GM19438 (cell line): ENCODE results near the gene ARGLU1.
A peak's percentile ranks its signal among the peaks of the same experiment; 100 is the strongest.
"Not testable (repeated sequence)": the region's sequence is repeated elsewhere in the genome, so short reads cannot be mapped to it uniquely, and the experiment has no call there.

Source experiments
- ATAC-seq: cut with Tn5 transposase; IDR thresholded peaks from one replicate; pipeline ENCODE4 v1.9.1; 2021; ENCODE audit warnings: low read depth; ENCODE audit not compliant: unreplicated experiment

The ARGLU1 gene, protein sequence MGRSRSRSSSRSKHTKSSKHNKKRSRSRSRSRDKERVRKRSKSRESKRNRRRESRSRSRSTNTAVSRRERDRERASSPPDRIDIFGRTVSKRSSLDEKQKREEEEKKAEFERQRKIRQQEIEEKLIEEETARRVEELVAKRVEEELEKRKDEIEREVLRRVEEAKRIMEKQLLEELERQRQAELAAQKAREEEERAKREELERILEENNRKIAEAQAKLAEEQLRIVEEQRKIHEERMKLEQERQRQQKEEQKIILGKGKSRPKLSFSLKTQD

DNA sequence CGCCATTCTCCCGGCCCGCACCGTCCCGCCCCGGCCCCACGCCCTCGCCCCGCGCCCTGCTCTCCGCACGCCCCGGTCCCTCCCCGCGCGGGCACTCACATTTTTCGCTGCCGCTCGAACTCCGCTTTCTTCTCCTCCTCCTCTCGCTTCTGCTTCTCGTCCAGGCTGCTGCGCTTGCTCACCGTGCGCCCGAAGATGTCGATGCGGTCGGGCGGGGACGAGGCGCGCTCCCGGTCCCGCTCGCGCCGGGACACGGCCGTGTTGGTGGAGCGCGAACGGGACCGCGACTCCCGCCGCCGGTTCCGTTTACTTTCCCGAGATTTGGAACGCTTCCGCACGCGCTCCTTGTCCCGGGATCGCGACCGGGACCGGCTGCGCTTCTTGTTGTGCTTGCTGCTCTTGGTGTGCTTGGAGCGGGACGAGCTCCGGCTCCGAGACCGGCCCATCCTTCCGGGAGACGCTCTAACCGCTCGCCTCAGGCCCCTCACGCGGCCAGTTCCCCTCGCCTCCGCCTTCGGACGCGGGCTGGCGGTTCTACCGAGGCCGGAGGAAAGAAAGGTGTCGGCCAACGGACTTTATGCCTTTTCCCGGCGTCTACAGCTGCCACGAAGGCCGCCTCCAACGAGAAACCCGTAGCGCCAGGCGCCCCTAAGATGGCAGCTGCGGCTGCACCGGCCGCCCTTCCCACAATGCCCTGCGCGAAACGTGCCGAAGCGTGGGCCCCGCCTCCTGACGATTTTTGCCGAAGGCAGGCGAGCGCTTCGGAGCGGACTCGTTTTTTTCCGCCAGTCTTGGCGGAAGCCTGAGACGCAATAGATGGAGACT, at the start of gene ARGLU1:
ARGLU1 (minus strand) TSS at position 664 of the 825 bp plus-strand sequence; CDS start at position 446, 218 bp downstream.
- ATAC-seq, result peak; percentile 65

DNA sequence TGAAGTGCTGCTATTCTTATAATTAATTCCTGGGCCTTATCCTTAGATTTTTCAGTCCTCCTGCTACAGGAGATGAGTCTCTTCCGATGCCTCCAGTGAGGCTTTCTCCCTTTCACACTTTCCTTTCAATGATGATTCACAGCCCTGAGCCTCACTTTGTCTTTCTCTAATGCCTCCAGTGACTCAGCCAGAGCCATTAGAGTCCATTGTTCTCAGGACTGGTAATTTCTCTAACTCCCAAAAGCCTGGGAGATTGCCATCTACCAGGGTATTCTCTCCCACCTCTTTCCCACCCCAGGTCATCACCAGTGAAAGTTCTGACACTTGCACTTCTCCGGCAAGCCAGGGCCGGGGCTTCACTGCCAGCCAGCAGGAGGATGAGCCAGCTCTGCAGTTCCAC, 49.6 kb upstream of the ARGLU1 start:
- ATAC-seq, result no peak

DNA sequence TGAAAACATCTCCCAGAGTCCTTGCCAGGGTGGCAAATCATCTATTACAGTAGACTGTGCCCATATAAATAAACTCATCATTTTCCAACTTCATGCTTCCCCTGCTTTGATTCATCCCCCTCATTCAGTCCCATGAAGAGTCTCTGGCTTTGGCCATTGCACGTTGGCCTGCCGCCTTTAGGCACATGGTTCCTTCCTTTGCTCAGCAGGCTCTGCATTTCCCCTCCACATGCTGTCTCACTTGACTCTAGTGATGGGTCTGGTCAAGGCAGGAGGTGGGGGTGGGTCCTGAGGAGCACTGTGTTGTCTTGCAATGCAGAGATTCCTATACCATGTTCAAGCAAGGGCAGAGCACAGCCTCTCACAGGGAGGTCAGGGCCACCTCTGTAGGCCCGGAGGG, 48.8 kb upstream of the ARGLU1 start:
- ATAC-seq, result no peak

DNA sequence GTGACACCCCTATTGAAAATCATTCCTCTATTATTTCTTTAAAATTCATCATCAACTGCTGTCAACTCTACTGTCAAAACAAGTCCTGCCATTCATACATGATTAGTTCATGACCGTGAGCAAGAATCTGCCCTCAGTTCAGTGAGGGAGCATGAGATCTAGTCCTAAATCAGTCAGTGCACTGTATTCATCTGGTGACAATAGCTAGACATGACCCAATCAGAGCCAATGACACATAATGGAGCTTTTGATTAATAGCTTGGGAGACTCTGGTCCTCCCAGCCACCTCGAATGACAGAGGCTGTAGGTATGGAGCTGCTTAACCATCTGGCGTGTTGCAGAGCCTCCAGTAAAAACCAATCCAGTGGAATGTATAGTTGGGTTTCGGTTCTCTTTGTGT, 46.9 kb upstream of the ARGLU1 start:
- ATAC-seq, result no peak

DNA sequence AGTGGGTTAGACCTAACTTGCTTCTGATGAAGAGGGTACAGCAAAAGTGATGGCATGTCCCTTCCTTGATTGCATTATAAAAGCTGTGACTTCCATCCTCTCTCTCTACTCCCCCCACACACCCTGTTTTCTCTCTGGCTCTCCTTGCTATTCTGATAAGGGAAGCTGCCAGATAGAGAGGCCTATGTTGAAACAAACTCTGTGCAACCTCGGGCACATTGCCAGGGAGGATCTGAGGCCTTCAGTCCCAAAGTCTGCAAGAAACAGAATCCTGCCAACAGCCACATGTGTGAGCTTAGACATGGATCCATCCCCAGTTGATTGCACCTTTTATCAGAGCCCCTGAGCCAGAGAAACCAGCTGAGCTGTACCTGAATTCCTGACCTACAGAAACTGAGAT, 44.8 kb upstream of the ARGLU1 start:
- no peak for ATAC-seq

DNA sequence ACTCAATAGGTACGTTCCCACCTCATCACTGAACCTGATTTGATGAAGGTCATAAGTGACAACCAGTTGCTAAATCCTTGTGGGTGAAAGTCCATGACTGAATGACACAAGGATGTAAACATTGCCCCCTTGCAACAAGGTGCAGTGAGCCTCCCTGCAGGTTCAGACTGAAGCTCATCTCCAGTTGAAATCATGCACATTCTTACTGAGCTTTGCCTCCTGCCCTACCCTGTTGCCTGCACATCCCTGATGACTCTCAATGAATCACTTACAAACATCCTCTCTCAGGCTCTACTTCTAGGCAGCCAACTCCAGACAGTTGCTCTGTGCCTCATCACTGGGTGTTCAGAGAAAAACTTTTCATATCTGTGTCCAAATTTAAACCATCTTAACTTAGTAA, 42.5 kb upstream of the ARGLU1 start:
- ATAC-seq, result no peak

DNA sequence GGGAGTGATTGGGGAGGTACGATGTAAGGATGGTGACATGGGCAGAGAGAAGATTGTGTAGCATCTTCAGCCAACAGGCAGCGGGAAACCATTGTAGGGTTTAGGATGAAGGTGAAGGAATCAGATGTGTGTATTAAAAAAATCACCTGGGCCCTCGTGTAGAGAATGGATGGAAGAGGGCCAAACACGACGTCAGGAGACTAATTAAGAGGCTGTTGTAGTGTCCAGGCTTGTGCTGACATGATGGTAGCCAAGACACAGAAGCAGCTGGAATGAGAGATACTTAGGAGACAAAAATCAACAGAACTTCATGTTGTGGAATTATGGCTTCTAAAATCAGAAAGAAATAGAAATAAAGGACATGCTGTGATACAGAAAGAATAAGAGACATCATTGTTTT, 41.2 kb upstream of the ARGLU1 start:
- no peak for ATAC-seq

DNA sequence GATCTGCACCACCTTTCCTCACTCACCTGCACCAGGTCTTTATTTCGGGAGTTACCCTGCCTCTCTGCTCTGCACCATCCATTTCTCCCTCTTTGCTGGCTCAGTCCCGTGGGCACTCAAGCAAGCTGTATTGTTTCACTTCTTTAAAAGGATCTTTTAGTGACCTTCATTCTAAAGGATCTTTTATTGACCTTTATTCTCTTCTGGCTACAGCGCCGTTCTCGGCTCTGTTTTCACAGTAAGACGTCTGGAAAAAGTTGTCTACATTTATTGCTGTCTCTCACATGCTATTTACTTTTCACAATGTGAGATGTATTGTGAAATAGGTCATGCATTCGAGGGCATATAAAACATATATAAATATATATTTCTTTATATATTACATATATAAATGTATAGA, 35.6 kb upstream of the ARGLU1 start:
- no peak for ATAC-seq

DNA sequence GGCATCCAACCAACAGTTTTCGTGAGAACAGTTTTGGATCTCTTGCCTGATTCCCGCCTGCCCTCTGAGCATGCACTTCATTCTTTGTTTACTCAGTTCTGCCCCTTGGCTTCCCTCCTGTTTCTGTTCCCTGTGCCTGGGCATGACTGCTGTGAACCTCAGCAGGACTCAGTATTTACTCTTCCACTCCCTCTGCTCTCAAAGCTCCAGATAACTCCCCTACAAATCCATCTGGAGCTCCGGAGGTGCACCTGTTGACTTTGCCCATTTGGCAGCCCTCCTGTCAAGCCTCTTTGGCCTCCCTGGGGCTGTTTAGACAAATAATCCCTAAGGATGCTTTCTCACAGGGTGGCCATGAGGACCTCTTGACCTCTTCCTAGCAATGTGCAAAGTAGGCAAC, 34.2 kb upstream of the ARGLU1 start:
- no peak for ATAC-seq

DNA sequence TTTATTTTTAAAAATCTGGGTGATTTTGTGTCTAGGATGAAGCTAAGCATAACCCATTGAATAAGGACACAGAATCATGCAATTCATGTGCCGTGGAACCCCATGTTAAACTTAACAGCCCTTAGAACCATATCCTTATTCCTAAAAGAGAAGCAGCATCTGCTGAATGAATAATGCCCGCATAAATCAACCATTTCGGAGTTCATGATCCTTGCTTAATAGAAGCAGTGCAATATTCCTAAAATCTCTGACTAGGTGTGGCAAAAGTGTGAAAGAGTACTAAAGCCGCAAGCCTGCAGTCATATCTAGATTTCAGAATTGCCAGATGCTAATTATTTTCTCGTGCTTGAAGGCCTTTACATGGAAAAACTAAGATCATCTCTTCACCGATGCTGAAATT, 33.6 kb upstream of the ARGLU1 start:
- no peak for ATAC-seq

DNA sequence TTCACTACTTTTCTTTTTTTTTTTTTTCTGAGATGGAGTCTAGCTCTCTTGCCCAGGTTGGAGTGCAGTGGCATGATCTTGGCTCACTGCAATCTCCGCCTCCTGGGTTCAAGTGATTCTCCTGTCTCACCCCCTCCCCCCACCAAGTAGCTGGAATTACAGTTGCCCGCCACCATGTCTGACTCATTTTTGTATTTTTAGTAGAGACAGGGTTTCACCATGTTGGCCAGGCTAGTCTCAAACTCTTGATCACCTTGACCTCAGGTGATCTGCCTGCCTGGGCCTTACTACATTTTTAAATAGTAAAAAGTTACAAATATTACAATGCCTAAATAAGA, 32.8 kb upstream of the ARGLU1 start:
- not testable (repeated sequence) for ATAC-seq

DNA sequence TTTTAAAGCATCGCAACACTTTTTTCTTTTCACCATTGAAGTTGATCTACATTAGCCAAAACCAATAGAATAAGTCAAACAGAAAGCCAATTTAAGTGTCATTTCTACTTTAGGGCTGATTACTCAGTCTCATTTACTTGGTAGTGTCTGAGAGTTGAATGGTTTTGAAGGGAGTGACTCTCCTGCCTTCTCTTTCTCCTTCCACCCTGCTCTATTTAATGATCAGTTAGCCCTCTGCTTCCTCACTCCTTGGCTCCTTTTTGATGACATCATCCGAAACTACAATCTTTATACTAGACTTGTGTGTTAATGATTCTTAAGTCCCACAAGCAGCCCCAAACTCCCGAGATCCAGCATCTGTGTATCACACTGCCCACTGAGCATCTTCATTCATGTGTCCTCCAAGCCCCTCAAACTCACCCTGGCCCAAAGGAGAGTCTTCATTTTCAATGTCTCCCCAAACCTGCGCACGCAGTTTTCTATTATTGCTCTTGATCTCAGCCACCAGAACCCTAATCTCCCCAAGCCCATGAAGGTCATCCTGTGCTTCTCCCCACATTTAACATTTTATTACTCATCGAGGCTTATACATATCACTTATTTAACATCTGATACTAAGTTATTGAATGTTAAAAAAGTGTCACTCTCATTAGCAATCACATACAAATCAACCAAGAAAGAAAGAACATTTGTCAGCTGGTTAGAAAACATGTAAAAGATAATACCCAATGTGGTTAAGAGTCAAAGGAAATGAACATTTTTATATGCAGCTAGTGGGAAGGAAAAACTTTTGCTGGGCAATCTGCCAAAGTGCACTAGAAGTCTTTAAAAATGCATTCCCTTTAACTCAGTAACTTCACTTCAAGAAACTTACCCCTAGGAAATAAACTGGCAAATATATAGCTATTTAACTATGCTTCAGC, 32.2 kb upstream of the ARGLU1 start:
- ATAC-seq, result no peak

DNA sequence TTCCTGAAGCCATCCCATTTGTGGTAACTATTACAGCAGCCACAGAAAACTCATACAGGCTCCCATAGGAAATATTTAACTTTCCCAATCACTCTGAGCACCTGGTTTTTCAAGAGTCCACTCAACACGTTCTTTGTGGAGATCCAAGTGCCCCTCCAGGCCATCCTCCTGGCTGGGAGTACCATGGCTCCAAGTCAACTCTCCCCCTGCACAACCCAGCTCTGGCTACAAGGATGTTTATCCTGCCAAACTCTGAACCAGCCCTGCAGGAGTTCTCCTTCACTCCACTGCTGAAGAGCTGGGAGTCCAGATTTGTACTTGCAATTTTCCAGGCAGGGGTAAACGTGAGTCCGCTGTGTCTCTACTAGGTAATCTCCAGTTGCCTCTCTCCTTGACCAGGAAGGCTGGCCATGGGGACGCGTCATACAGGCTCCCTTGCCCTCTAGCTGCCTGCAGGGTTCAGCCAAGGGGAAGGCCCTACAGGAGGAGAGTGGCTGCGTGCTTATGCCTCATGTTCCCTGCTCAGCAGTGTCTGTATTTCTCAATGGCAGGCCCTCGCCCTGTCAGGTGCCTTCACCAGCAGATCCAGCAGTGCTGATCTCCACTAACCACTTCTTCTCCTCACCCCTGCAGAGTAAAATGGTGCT, 29.9 kb upstream of the ARGLU1 start:
- ATAC-seq, result no peak

DNA sequence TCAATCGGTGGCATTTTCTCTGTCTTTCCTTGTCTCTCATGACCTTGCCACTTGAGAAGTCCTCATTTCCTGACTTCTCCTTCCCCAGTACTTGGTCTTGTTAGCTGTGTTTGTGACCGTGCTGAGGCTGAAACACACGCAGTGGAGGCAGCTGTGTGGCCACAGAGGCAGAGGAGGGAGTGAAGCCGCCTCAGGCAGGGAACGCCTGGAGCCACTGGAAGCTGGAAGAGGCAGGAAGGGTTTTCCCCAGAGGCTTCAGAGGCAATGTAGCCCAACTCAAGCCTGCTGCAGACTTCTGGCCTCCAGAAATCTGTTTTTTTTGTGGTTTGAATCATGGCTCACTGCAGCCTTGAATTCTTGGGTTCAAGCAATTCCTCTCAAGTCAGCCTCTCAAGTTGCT, 29.2 kb upstream of the ARGLU1 start:
- ATAC-seq, result no peak

DNA sequence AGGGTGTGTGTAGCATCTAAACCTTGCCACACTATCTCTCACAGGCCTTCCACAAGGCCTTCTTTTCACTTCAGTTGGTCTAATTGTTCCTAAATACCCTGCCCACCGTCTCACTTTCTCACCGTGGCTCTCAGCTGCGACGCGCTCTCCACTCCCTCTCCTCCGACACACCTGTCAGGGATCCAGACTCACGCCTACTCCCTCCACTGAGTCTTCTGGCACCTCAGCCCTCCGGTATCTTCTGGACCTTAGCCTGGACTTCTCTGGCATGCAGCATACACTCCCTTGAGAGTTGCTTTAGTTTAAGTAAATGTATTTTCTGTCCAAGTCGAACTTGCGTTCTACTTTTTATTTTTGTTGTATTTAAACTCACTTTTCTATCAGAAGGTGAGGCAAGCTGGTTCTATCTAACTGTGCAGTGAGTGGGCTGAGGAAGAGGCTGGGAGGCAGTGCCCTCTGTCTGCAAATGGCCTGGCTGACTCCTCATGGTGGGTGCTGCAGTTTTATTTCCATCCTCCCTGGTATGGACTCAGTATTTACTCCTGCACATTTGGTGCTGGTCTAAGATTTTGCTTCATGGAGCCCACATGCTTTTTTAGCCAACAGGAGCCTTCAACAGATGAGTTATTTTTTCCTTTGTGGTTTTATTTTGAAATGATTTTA, 28.5 kb upstream of the ARGLU1 start:
- no peak for ATAC-seq

DNA sequence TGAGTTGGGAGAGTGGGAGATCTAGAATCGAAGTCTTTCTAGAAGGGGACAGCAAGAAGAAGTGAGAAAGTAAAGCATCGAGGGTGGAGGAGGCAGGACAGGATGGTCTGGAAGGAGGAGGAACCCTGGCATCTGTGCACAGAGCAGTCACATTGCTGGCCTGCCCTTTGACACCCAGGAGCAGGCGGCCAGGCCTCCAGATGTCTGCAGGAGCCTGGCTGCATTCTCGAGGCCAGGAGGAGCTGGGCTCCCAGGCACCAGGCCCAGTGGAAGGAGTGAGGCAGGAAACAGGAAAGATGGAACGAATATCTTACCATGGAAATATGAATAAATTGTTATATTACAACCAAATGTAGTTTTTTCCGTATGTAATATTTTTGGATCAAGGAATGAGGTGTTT, 27.7 kb upstream of the ARGLU1 start:
- ATAC-seq, result no peak

DNA sequence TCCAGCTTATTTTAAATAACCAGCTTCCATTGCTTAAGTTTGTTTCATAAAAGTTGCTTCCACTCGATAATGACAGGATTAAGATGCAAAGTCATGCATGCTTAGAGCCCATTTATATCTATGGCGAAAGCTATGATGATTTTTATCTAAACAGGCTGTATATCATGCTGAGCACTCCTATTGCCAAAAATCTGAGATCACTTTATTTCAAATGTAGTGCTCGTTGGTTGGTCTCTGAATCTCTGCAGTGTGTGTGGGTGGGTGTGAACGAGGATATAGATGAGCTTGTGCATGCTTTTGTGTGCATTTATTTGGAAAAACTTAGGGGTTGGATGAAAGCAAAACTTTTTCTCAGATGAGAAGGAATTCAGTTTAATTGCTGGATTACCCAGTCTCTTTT, 27.0 kb upstream of the ARGLU1 start:
- no peak for ATAC-seq

DNA sequence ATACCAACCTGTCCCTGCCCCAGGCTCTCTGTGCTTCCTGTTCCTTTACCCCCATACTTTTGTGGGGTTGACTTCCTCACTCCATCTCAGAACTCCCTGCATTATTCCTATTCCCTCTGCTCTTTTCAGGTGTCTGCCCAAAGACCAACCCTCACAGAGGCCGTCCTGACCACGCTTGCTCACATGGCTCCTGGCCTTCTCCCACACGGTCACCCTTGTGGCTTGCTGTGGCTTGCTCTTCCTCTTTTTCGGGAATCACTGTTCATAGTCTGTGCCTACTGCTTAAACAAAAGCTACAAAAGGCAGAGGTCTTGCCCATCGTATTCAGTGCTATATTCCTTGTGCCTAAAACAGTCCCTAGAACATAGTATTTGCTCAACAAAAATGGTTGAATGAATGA, 25.2 kb upstream of the ARGLU1 start:
- no peak for ATAC-seq

DNA sequence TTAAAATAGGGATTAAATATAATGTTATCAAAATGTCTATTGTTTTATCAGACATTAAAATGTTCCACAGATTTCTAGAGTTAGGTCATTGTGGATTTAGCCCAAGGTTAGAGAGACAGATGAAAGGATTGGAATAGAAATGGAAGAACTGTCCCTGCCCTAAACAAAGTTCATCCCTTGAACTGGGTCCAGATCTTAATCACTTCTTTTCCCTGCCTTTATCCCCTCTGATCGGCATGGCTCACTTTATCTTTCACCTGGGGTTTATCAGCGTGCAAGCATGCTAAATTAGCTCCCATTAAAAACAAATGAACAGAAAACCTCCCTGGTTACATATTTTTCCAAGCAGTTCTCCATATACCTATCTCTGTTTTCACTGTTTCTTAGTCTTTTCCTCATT, 23.4 kb upstream of the ARGLU1 start:
- no peak for ATAC-seq

DNA sequence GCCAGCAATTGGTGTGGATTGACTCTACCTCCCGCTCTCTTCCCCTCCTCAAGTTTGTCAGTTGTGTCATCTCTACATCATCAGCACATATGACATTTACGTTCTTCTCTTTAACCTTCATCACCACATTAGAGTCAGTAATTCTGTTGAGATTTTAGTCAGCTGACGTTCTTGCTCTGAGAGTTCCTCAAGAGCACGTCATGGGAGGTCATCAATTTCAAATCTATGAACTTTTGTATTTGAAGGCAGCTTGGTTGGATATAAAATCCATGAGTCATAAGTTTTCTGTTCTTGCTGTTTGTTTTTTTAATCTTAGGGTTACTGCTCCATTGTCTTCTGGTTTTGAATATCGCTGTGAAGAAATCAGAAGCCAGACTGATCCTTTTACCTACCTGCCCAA, 21.8 kb upstream of the ARGLU1 start:
- ATAC-seq, result no peak
